GM12864 (cell line): ENCODE results near the gene WWP2.
A peak's percentile ranks its signal among the peaks of the same experiment; 100 is the strongest.
"Not testable (repeated sequence)": the region's sequence is repeated elsewhere in the genome, so short reads cannot be mapped to it uniquely, and the experiment has no call there.

Experiments
- DNase-seq: peaks from one replicate; pipeline ENCODE4 v3.0.0-alpha.2; 2011; ENCODE audit warnings: low read depth
- H3K4me3 ChIP-seq: 2 replicates; pipeline ENCODE4 v1.5.1; 2011; ENCODE audit warnings: mild to moderate bottlenecking, low read depth, low read length, control low read depth
- CTCF ChIP-seq: IDR thresholded peaks from 2 replicates; pipeline ENCODE4 v1.5.1; 2011; ENCODE audit warnings: low read depth, mild to moderate bottlenecking, moderate library complexity, low read length, control low read depth, inconsistent platforms; ENCODE audit errors: missing control alignments

Gene WWP2

DNA sequence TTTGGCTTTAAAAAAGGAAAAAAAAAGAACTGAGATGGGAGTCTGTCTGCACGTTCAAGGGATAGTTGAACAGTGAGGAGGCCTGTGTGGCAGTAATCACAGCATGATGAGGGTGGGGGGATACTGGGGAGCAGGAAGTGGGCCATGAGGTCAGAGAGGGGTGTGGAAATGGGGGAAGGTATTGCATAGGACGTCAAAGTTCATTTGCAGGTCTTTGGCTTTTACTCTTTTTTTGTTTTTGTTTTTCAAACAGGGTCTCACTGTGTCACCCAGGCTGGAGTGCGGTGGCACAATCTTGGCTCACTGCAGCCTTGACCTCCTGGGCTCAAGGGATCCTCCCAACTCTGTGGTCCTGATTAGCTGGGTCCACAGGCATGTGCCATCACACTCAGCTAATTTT is 19.0 kb downstream of the WWP2 start:
- no peak for TF ChIP-seq CTCF
- no peak overlapping the region for H3K4me3 ChIP-seq
- DNase-seq, result no peak

GRCh38 chr16:69784586-69784985 is 22.5 kb downstream of the WWP2 start:
- no peak for DNase-seq
- H3K4me3 ChIP-seq, result no peak overlapping the region
- TF ChIP-seq CTCF, result no peak

DNA sequence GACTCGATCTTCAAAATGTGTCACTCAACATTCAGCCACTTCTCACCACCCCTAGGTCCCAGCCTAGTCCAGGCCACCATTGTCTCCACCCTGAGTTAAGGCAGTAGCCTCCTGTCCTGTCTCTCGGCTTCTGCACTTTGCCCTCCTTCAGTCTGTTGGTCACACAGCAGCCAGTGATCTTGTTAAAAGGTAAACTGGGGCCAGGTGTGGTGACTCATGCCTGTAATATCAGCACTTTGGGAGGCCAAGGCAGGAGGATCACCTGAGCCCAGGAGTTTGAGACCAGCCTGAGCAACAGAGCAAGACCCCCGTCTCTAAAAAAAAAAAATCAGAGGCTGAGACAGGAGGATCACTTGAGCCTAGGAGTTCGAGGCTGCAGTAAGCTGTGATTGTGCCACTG is 25.8 kb downstream of the WWP2 start:
- no peak overlapping the region for H3K4me3 ChIP-seq
- TF ChIP-seq CTCF, result no peak
- DNase-seq, result no peak

DNA sequence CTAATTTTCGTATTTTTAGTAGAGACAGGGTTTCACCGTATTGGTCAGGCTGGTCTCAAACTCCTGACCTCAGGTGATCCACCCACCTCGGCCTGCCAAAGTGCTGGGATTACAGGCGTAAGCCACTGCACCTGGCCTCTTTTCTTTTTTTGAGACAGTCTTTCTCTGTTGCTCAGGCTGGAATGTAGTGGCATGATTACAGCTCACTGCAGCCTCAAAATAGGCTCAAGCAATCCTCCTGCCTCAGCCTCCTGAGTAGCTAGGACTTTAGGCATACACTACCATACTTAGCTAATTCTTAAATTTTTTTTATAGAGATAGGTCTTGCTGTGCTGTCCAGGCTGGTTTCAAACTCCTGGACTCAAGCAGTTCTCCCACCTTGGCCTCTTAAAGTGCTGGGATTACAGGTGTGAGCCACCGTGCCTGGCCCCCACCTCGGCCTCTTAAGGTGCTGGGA is 29.3 kb downstream of the WWP2 start:
- not testable (repeated sequence) for DNase-seq, H3K4me3 ChIP-seq

- H3K4me3 ChIP-seq, result no peak overlapping the region
- no peak for DNase-seq
- no peak for TF ChIP-seq CTCF
These were observed 31.4 kb downstream of the WWP2 start for GRCh38 chr16:69793526-69793925.

GRCh38 chr16:69794486-69794885 is 32.4 kb downstream of the WWP2 start:
- TF ChIP-seq CTCF, result no peak

GRCh38 chr16:69796285-69797118 is 34.4 kb downstream of the WWP2 start:
- H3K4me3 ChIP-seq, result no peak overlapping the region
- TF ChIP-seq CTCF, result peak; percentile 80
- peak; percentile 26 for DNase-seq

More at GRCh38 chr16:69794486-69794885, 32.4 kb downstream of the WWP2 start:
- H3K4me3 ChIP-seq, result no peak overlapping the region
- DNase-seq, result no peak
